Neural cell (in vitro differentiated cells): Measurements from ENCODE around the gene FUT8. TPM values are rescaled to one million over a fixed set of nuclear protein-coding genes. Genes with fewer than 3 reads are reported as not detected.

Source experiments
- H2AFZ ChIP-seq: fragments of 200-600, 300-800 bp; sonication (generic), shearing (Covaris generic); 2 replicates; pipeline ENCODE4 v1.6.0; 2014; ENCODE audit warnings: low read depth, mild to moderate bottlenecking, antibody characterized with exemption, low read length, moderate library complexity
- H3F3A ChIP-seq: fragments of 200-600 bp; shearing (Covaris generic); 2 replicates; pipeline ENCODE4 v1.6.1; 2016; ENCODE audit warnings: mild to moderate bottlenecking, moderate library complexity, mixed read lengths, antibody characterized with exemption, low read length; ENCODE audit not compliant: insufficient read depth, poor library complexity, severe bottlenecking
- H3K27ac ChIP-seq: fragments of 200-600, 300-800 bp; sonication (generic), shearing (Covaris generic); 2 replicates; pipeline ENCODE4 v1.5.1; 2014; ENCODE audit warnings: mild to moderate bottlenecking, low read length, moderate library complexity
- H3K27me3 ChIP-seq: fragments of 300-800, 200-600 bp; sonication (generic), shearing (Covaris generic); 2 replicates; pipeline ENCODE4 v1.6.0; 2014; ENCODE audit warnings: mild to moderate bottlenecking, low read depth, low read length, moderate library complexity; ENCODE audit not compliant: insufficient read depth
- H3K36me3 ChIP-seq: fragments of 300-800, 200-600 bp; sonication (generic), shearing (Covaris generic); 2 replicates; pipeline ENCODE4 v1.5.1; 2014; ENCODE audit warnings: mild to moderate bottlenecking, antibody characterized with exemption, low read length, moderate library complexity; ENCODE audit not compliant: insufficient read depth
- H3K4me2 ChIP-seq: fragments of 300-800, 200-600 bp; sonication (generic), shearing (Covaris generic); 2 replicates; pipeline ENCODE4 v1.6.0; 2014; ENCODE audit warnings: mild to moderate bottlenecking, low read length
- H3K4me3 ChIP-seq: fragments of 300-800, 200-600 bp; sonication (generic), shearing (Covaris generic); 2 replicates; pipeline ENCODE4 v1.5.1; 2014; ENCODE audit warnings: mild to moderate bottlenecking, low read length, moderate library complexity
- H3K79me2 ChIP-seq: fragments of 200-600 bp; shearing (Covaris generic); replicated peaks from 2 replicates; pipeline ENCODE4 v1.6.0; 2014; ENCODE audit warnings: mild to moderate bottlenecking, low read length, moderate library complexity; ENCODE audit not compliant: insufficient read depth
- H3K9ac ChIP-seq: fragments of 300-800, 200-600 bp; sonication (generic), shearing (Covaris generic); 2 replicates; pipeline ENCODE4 v1.6.1; 2016; ENCODE audit warnings: mild to moderate bottlenecking, low read length, mixed read lengths
- H3K9me2 ChIP-seq: fragments of 200-600 bp; shearing (Covaris generic); 2 replicates; pipeline ENCODE4 v1.6.1; 2016; ENCODE audit warnings: mild to moderate bottlenecking, low read length, mixed read lengths; ENCODE audit not compliant: insufficient read depth
- H3K9me3 ChIP-seq: fragments of 200-600, 300-800 bp; sonication (generic), shearing (Covaris generic); 2 replicates; pipeline ENCODE4 v1.6.1; 2016; ENCODE audit warnings: mild to moderate bottlenecking, mixed run types, low read length, moderate library complexity, mixed read lengths
- H4K20me1 ChIP-seq: fragments of 200-600 bp; shearing (Covaris generic); 2 replicates; pipeline ENCODE4 v1.6.1; 2016; ENCODE audit warnings: mild to moderate bottlenecking, mixed run types; ENCODE audit not compliant: insufficient read depth
- CTCF ChIP-seq: fragments of 450-650 bp; IDR thresholded peaks from 2 replicates; pipeline ENCODE4 v1.5.1; 2014; ENCODE audit warnings: antibody characterized with exemption, mild to moderate bottlenecking, moderate library complexity; ENCODE audit not compliant: poor library complexity, severe bottlenecking
- EP300 ChIP-seq: fragments of 450-650 bp; conservative IDR thresholded peaks from 2 replicates; pipeline ENCODE4 v1.6.1; 2014; ENCODE audit warnings: antibody characterized with exemption, mild to moderate bottlenecking, moderate library complexity; ENCODE audit not compliant: poor library complexity, severe bottlenecking
- MXI1 ChIP-seq: fragments of 450-650 bp; conservative IDR thresholded peaks from 2 replicates; pipeline ENCODE4 v1.6.1; 2014; ENCODE audit warnings: antibody characterized with exemption, mild to moderate bottlenecking; ENCODE audit not compliant: poor library complexity, severe bottlenecking
- POLR2AphosphoS5 ChIP-seq: IDR thresholded peaks from 2 replicates; pipeline ENCODE4 v1.6.1; 2012
- RAD21 ChIP-seq: fragments of 450-650 bp; conservative IDR thresholded peaks from 2 replicates; pipeline ENCODE4 v1.6.1; 2014; ENCODE audit warnings: antibody characterized with exemption, mild to moderate bottlenecking, moderate library complexity
- REST ChIP-seq: IDR thresholded peaks from 2 replicates; pipeline ENCODE4 v1.6.1; 2012; ENCODE audit warnings: borderline replicate concordance
- SMC3 ChIP-seq: fragments of 450-650 bp; conservative IDR thresholded peaks from 2 replicates; pipeline ENCODE4 v1.6.1; 2014; ENCODE audit warnings: antibody characterized with exemption, mild to moderate bottlenecking, moderate library complexity; ENCODE audit not compliant: poor library complexity
- TAF1 ChIP-seq: IDR thresholded peaks from 2 replicates; pipeline ENCODE4 v1.6.1; 2012; ENCODE audit warnings: low read depth
- polyA plus RNA-seq: library from polyadenylated mRNA; depleted of rRNA; stranded (reverse); fragments of >200 nt; gene quantifications from 2 replicates; pipeline ENCODE4 v1.2.3, GENCODE V29; 2014

FUT8 gene
- polyA plus RNA-seq, 1 donor from 2014 or later = 72.8 TPM

- H3K27ac ChIP-seq = no peak overlapping the region
- H3K27me3 ChIP-seq = no peaks in the 10 kb centered on the region
- H3K79me2 ChIP-seq = peaks cover 32% of the 10 kb centered on the region
- no peak overlapping the region for H3K4me2 ChIP-seq
- H2AFZ ChIP-seq = no peak overlapping the region
- no peaks in the 10 kb centered on the region for H3K36me3 ChIP-seq
- H3K9ac ChIP-seq = no peak overlapping the region
- peaks cover 3% of the 10 kb centered on the region for H3K9me3 ChIP-seq
- H3F3A ChIP-seq = no peaks in the 10 kb centered on the region
- H4K20me1 ChIP-seq = no peaks in the 10 kb centered on the region
- no peak overlapping the region for H3K4me3 ChIP-seq
- no peaks in the 10 kb centered on the region for H3K9me2 ChIP-seq
- TF ChIP-seq CTCF = no peak
- no peak for TF ChIP-seq REST
- no peak for TF ChIP-seq MXI1
- no peak for TF ChIP-seq RAD21
- no peak for TF ChIP-seq EP300
- no peak for TF ChIP-seq POLR2AphosphoS5
- no peak for TF ChIP-seq SMC3
- TF ChIP-seq TAF1 = no peak
Measured at GRCh38 chr14:65431951-65432350, 19.4 kb downstream of the FUT8 start.

- Histone ChIP-seq H3K9ac (no peak overlapping the region), H3F3A (no peaks in the 10 kb centered on the region), H3K27ac (no peak overlapping the region), H3K79me2 (peaks cover 32% of the 10 kb centered on the region), H3K4me2 (no peak overlapping the region), H3K9me2 (no peaks in the 10 kb centered on the region), H3K9me3 (no peaks in the 10 kb centered on the region), H2AFZ (no peak overlapping the region), H3K4me3 (no peak overlapping the region), H3K27me3 (no peaks in the 10 kb centered on the region), H3K36me3 (no peaks in the 10 kb centered on the region), H4K20me1 (no peaks in the 10 kb centered on the region)
- TF ChIP-seq MXI1 (no peak), SMC3 (no peak), EP300 (no peak), REST (no peak), RAD21 (no peak), POLR2AphosphoS5 (no peak), CTCF (no peak), TAF1 (no peak)
Measured at GRCh38 chr14:65432361-65432948, 19.9 kb downstream of the FUT8 start.
